ENCODE measurements around the gene PANK2. TPM values are rescaled to one million over a fixed set of nuclear protein-coding genes. Genes with fewer than 3 reads are reported as not detected.

The PANK2 gene
- total RNA-seq, 1 donor from 2014 or later = 26.2 TPM

Other genes starting within 250 kb of the PANK2 start
- not detected for gene GFRA4, start 226.0 kb upstream of the PANK2 start, total RNA-seq
- 2.5 TPM for gene ADAM33, start 207.4 kb upstream of the PANK2 start, total RNA-seq
- 0.80 TPM for gene SIGLEC1, start 176.8 kb upstream of the PANK2 start, total RNA-seq
- 1.2 TPM for gene HSPA12B, start 156.7 kb upstream of the PANK2 start, total RNA-seq
- gene ADISSP, start 121.6 kb upstream of the PANK2 start, total RNA-seq = 29.1 TPM
- gene SPEF1, start 107.9 kb upstream of the PANK2 start, total RNA-seq = not detected
- 50.8 TPM for gene CENPB, start 102.6 kb upstream of the PANK2 start, total RNA-seq
- gene CDC25B, start 93.1 kb upstream of the PANK2 start, total RNA-seq = 42.5 TPM
- gene AP5S1, start 68.8 kb upstream of the PANK2 start, total RNA-seq = 10.7 TPM
- 18.8 TPM for gene MAVS, start 42.6 kb upstream of the PANK2 start, total RNA-seq
- gene RNF24, start 126.2 kb downstream of the PANK2 start, total RNA-seq = 8.3 TPM